GM18861 (cell line): Measurements from ENCODE around the gene TIE1.

Source experiments
- ATAC-seq: cut with Tn5 transposase; IDR thresholded peaks from one replicate; pipeline ENCODE4 v1.9.1; 2021; ENCODE audit not compliant: unreplicated experiment

TIE1 gene

DNA sequence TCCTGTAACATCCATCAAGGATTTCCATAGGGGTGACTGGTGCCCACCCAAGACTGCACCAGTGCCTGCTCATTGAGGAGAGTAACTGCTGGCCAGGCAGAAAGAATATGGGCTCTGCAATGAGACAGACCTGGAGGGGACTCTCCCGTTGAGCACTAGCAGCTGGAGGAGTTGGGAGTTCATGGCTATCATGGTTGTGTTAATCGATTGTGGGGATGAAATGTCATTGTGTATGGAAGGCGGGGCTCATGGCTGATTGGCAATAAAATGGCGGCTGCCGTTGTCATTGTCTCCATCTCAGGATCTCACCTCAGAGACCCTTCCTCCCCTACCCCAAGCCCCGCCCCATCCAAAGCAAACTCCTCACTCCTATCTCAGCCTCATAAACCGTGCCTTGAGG, 27.1 kb upstream of the TIE1 start:
- ATAC-seq: no peak

DNA sequence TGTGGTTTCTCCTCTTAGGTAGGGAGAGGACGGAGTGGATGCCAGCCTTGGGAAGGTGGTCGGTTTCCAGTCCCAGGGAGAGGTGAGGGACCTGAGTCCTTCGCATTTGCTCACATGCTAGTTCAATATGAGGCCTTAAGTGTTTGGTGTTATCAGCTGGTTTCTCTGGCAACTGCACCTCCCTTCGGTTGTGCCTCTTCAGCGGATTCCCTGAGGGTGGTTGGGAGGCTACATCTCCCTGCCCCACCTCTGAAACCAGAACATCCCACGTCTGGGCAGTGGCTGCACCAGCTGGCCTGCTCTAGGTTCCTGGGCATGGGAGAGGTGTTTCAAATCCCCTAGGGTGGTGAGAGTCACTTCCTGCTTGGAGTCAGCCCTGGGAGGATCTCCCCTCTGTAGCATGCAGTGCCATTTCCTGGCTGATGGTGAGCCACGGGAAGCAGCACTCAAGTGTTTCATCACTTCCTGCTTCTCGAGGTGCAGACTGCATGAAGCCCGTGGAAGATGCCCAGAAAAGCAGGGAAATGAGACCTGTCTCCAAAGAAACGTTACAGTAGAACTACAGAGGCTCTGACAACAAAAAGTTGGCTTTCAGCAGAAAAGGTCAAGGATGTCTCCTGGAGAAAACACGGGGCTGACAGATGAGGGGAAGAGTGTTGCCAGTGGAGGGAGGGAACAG, 26.5 kb upstream of the TIE1 start:
- no peak for ATAC-seq

DNA sequence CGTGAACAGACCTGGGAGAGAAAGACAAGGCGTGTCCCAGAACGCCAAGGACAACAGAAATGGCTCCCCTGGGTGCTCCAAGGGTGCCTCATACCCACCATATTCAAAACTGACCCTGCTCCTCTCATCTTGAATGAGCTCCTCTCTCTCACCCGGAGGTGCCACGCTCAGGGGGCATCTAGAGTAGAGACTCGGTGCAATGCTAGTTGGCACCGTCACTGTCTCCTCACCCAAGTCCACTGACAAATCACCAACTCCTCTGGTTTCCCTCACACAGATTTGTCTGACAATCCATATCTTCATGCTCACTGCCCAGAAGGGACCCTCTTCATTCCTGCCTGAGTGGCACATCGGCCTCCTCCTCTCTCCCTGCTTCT, 26.0 kb upstream of the TIE1 start:
- ATAC-seq: no peak

DNA sequence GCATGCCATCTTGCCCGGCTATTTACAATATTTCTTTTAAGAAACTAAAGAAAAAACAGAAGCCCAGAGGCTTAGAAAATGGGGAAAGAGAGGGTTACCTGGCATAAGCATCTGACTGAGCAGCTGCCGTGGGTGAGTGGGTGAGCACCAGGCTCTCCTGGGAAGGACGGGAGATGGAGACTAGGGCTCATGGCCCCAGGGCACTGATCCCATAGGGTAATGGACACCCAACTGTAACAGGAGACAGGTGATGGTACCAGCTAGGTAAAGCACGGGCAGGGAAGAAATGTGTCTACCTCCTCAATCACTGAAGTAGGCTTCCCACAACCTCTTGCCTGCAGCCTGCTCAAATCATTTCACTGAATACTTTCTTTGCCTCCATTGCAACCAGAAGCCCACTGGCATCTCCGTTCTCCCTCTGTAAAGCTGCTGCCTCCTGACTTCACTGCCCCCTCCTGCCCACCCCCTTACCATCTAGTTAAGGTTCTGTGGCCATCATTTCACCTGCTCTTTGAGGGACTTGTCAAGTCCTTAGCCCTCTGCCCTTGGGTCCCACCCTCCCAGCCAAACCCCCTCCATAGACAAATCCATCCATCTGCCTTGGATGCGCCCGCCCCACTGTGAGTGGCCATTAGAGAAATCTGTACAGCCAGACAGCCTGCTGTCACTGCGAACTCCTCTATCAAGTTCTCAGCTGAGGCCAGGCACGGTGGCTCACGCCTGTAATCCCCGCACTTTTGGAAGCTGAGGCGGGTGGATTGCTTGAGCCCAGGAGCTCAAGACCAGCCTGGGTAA, 24.8 kb upstream of the TIE1 start:
- ATAC-seq: no peak

DNA sequence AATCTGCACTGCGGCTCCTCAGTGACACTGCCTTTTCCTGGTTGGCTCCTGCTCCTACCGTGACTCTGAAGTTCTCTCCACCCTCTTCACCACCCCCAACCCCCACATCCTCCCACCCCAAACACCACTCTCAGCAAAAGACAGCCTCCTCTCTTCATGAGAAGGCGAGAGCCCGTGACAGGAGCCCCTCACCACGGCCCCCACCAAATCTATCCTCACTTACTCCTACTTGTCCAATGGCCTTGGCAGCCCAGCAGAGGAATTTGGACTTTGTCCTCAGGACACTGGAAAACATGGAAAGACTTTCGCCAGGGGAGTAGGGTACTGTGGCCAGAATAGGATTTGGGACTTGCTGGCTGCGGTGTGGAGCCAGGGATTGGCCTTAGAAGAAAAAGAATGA, 24.1 kb upstream of the TIE1 start:
- no peak for ATAC-seq

DNA sequence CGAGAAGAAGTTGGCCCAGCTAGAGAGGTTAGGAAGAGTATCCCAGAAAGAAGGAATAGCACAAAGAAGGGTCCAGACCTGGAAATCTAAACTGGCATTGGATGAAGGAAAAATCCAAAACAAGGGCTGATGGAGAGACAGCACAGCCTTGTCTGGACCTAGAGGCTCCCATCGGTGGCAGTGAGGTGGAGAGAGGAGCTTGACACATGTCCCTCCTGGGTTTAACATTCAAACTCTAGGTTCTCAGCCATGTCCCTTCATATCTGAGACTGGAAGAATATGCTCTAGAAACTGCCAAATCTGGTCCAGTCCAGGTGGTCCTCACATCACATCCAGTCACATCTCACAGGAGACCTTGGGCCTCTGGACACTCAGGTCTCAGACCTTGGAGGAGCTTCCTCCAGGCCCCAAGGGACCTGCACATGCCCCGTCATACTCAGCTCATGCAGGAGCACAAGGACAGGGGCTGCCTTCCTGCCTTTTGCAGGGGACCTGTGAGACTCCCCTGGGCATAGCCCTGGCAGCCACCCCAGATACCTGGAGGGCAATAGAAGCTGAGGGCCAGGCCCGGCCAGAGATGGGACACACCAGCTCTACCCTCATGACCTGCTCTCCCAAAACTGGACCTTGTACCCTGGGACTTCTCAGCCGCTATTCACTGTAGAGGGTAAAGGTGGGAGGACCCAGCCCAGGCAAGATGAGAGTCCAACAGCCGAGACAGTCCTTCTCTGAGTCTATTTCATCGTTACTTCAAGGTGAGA, 23.5 kb upstream of the TIE1 start:
- ATAC-seq: no peak

DNA sequence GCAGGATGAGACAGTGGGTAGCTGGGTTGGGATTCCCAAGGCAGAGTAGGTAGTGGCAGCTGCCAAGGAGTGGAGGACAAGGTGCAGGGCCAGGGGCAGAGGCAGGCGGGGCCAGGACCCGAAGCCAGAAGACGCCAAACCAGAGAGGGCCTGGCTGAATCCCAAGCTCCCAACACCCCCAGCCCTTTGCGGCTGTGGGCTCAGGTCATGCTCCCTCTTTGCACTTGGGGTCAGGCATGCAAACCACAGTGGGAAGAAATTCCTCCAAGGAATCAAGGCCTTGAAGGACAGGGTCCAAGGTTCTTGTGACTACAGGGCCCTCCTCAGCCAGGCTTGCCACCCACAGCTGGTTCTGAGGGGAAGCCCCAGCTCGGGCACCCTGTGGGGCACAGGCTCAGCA, 21.6 kb upstream of the TIE1 start:
- ATAC-seq: no peak

DNA sequence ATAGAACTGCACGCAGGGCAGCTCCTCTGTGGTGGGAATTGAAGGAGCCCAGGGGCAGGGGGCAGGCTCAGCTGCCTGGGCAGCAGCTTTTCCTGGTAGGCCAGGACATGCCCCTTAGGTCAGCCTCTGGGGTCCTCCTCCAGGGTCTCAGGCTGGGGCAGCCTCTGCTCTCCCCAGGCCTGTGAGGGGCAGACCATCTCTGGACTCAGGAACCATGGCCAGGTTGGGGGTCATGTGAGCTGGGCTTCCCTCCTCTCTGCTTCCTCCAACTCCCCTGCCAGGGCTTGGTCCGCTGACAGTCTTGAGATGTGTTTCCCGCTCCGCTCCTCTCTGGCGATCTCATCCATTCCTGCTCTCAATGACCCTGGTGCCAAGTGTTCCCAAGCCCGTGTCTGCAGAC, 21.1 kb upstream of the TIE1 start:
- ATAC-seq: no peak

DNA sequence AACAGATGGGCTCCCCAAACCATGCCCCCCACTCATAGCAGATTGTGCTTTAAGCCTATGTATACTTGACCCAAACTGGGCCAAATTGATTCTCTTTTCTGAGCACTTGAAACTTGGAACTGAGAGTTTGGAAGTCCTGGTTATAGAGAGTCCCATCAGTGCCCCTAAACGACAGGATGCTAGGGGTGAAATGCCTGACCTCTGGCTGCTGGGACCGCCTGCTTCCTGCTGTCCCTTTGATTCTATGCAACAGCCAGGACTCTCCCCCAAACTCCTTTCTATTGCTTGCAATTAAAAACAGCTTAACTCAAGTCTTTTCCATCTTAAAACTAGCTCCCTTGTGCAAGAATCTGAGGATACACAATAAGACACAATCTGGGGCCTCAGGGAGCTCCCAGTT, 20.1 kb upstream of the TIE1 start:
- no peak for ATAC-seq

DNA sequence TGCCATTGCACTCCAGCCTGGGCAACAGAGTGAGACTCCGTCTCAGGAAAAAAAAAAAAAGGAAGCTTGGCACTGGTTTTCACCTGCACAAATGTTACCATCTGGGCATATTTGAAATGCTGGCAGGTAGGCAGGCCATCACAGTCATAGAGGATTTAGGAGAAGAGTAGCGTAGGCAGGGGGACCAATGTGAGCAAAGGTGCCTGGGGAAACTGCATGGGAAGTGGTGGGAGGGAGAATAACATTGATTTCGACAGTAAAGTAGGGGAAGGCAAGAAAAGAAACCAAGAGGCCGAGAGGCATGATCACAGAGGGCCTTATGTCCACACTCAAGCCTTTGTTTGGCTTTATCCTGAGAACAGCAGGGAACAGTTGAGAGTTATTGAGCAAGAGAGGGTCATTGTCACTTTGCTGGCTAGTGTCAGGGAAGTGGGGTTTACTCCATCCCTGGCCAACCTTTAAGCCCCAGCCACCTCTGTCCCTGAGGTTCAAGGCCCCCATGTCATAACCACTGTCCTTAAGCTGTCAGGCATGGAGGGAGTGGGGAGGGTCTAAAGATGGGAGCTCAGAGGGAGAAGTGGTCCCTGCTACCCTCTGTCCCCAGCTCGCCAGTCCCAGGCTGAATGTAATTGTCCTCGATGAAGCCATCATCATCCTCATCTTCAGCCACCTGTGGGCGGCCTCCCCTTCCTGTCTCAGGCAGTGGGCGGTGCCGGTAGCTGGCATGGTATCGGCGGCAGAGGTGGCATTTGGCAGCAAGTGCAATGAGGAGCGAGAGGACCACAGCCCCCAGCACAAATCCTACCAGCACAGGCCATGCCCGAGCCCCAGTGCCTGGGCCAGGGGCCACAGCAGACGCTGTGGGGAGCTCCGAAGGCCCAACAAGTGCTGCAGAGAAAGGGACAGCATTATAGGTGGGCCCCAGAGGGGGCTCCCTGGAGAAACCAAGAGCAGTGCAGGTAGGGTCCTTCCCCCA, 18.3 kb upstream of the TIE1 start:
- ATAC-seq: no peak

DNA sequence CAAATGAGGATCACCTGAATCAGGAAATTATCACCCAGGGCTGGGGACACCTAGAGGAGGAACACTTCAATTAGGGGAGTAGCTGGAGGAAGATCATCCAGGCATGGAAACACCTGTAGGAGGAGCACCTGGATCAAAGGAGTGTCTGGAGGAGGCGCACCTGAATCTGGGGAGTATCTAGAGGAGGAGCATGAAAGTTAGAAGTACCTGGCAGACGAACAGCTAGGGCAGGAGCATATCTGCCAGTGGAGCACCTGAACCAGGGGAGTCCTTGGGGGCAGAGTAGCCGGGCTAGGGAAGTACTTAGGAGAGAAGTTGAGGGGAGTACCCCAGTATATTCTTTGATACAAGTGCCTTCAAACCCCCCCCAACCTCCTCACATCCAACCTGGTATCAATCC, 16.7 kb upstream of the TIE1 start:
- no peak for ATAC-seq

DNA sequence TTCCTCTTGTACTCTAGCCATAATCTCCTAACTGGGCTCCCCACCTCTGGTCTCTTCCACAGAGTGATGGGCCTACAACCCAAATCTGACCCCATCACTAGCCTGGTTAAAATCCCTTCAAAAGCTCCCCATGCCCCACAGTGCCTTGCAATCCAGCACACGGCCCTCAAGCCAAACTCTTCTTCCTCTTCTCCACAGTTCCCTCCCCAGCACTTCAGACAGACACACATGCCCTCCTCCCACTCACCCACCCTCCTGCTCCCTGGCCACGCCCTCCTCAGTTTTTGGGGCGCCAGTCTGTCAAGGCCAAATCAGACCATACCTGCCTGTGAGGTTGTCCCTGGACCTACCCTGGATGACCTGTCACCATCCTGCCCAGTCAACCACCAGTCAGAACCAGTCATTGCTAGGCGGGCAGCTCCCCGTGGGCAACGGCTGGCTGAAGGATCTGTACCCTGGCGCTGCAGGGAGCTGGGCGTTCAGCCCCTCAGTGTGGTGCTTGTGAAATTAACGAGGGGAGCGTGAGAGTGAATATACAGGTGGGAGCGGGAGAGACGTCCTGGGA, 16.2 kb upstream of the TIE1 start:
- no peak for ATAC-seq

DNA sequence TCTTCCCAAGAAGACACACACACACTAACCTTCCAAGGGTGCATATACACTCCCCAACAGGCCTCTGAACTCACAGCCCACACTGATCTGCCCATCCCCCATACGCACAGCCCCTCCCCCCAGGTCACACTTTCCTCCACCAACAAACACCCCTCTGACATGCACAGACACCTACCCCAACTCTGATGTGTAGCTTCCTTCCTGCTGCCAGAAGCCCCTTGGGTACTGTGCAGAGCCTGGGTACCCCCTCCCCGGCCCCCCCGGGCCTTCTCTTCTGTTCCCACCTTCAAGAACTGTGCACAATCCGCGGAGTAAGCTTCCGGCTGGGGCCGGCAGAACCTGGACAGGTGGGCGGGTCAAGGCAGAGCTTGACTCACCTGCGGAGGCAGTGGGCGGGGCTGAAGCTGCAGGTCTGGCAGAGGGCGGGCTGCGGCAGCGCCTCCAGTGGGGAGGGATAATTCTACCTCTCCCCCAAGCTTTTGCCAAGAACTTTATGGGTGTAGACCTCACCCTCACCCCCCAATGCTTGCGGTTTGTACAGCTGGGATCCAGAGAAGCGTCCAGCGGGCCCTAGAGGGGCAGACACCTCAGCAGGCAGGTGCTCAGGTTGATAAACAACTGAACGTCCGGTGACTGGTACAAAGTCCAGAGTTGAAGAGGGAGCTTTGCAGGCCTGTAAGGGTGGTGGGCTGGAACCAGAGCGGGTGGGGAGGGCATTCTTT, 15.4 kb upstream of the TIE1 start, which contains the start of gene C1orf210:
TSS of gene C1orf210 (minus strand) at position 313 of the 722 bp plus-strand sequence. CDS start 2,311 bp downstream, outside the sequence.
- ATAC-seq: no peak

DNA sequence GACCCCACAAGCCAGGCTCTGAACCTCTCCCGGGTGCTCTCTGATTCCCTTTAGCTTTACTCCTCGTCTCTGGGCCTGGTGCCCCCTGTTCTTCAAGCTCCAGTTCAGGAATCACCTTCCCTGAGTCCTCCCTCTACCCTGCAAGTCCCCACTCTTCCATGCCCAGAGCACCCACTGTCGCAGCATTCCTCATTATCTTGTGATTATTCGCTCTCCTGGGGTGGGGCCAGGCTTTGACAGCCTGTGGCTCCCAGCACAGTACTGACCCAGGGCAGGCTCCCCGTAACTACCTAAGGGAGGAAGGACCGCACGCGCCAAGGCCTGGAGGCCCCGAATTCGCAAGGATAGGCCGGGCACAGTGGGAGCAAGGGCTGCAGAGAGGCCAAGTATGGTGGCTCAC, 14.7 kb upstream of the TIE1 start:
- no peak for ATAC-seq

DNA sequence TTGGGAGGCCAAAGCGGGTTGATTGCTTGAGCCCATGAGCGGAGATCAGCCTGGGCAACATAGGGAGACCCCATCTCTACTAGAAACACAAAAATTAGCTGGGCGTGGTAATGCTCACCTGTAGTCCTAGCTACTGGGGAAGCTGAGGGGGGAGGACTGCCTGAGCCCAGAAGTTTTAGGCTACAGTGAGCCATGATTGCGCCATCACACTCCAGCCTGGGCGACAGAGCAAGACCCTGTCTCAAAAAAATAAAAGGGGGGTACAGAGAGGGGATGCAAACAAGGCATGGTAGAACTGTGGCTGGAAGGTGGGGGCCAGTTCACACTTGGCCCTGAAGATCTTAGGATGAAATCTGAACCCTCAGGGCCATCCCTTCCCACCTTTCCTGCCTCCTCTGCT, 14.2 kb upstream of the TIE1 start:
- no peak for ATAC-seq

DNA sequence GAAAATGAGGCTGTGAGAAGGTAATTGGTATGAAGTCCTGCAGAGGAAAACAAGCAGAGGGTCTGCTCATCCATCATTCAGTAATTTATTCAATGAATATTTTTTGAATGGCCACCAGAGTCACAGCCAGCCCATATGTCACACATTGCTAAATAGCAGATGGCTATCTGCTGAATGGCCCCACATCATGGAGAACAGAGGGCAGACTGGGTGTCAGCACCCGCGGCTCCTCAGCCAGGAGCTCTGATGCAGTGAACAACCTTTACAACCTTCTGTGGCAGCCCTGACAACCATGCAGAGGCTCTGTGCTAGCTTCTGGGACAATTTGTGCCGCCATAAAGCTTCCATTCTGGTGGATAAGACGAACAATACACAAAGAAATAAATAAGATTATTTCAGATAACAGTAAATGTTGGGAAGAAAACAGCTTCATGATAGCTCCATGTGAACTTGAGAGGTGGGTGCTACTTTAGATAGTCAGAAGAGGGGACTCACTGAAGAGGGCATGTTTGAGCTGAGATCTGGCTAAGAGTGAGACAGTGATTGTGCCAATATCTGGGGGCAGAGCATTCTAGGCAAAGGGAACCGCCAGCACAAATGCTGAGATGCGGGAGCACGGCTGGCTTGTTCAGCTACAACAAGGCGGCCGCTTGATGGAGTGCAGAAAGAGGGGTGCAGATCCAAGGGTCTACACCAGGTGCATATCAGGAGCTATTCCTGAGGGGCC, 12.6 kb upstream of the TIE1 start:
- no peak for ATAC-seq

DNA sequence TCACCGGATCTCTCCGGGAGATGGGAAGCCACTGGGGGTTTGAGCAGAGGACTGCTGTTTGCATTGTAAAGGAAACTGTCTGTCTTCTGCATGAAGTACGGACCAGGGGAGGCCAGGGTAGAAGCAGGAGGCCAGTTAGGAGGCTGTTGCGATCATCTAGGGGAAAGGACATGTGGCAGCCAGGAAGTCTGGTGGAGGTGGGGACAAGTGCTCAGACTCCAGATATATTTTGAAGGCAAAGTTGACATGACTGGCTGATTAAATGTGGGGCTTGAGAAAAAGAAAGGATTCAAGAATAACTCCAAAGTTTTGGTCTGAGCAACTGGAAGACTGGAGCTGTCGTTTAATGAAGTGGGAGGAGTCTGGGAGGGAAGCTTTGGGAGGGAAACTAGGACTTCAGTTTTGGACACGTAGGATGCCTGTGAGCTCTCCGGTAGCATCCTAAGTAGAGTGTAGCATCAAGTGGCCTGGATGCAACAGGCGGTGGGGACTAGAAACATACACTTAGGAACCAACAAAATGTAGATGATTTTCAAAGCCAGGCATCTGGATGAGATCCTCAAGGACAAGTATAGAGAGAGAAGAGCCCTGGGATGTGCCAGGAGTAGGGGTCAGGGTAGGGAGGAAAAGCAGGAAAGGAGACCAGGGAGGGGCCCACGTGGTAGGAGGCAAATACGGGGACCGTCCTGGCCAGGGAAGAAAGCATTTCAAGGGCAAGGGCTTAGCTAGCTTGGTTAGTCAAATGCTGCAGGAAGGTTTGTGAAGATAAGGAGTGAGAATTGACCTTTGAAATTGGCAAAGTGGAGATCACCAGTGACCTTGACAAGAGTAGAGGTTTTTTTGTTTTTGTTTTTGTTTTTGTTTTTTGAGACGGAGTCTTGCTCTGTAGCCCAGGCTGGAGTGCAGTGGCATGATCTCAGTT, 11.7 kb upstream of the TIE1 start:
- ATAC-seq: no peak

DNA sequence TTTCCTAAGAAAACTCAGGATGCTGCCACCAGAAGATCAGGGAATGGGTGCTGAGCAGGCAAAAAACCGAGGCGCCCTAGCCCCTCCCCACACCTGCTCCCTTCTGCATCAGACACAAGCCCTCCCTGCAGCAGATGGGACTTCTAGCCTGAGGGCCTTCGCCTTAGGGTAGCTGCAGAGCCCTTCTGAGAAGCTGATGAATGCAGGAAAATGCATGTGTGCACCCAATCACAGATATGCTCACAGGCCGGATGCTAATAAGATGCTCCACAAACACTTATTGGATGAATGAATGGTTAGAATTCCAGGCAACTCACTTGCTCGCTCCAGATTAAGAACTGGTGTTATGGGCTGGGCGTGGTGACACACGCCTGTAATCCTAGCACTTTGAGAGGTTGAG, 8.6 kb upstream of the TIE1 start:
- ATAC-seq: no peak
